Activated CD4-positive, alpha-beta T cell treated with anti-CD3 and anti-CD28 coated beads, Interleukin-10, Interleukin-2, amounts not matched to agents 100 ng/mL and 50 ng/mL, durations not matched to agents 16 hours and 8 hours (primary cell): Measurements from ENCODE around the gene HYDIN.
"Not testable (repeated sequence)": the region's sequence is repeated elsewhere in the genome, so short reads cannot be mapped to it uniquely, and the experiment has no call there.

Experiments
- DNase-seq: peaks from one replicate; pipeline ENCODE4 v3.0.0-alpha.2; 2020

Gene HYDIN

DNA sequence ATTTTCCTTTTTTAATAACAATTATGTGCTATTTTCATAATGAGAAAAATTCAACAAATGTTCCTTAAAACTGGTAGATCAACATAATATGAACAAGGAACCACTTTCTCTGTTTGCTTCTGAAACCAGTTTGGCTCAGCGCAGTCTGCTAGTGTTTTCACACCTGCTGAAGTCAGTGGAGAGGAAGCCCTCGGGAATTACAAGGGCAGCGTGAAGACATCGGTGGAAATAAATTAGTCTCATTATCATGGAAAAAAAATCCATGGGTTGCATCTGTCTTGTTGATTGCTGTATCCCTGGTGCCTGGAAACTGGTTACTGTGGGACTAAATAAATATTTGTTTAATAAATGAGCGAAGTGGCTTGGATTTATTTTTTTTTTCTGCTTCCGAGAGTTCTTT is 245.8 kb downstream of the HYDIN start:
- DNase-seq: not testable (repeated sequence)

GRCh38 chr16:70968332-70968731 is 262.2 kb downstream of the HYDIN start:
- not testable (repeated sequence) for DNase-seq

- not testable (repeated sequence) for DNase-seq
Measured at GRCh38 chr16:70960169-70960568, 270.4 kb downstream of the HYDIN start.

GRCh38 chr16:70954922-70955321 is 275.6 kb downstream of the HYDIN start:
- not testable (repeated sequence) for DNase-seq

DNA sequence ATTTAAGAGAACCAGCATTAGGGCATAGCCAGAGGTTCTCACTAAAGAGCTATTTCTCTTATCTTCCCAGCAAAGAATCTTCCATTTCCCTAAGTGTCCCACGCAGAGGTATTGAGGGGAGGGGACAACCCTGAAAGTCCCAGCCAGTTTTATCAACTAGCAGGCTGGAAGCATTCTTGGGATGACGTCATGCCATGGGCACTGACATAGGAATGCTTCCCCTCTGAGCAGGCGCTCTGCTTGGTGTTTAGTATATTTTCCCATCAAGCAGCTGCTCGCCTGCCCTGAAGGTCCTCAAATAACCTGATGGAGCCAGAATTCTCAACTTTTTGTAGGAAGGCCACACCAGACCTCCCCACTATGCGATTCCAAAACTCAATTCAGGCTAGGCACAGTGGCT is 276.7 kb downstream of the HYDIN start:
- DNase-seq: not testable (repeated sequence)

DNA sequence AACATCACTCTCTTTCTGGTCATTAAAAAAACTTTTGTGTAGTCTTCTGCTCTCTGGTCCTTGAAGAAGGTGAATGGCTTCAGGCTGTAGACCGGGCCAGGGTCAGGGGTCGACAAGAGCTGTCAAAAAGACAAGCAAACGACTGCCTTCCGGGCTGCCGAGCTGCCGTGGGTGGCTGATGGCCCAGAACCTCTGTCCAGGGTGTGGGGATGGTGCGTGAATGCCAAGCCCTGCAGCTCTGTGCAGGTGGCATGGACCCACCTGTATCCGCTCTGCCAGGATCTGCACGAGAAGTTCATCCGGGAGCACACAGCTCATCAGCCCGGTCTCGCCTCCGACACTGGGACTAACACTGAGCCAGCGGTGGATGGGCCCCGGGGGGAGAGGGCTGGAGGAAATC is 287.0 kb downstream of the HYDIN start:
- not testable (repeated sequence) for DNase-seq

DNA sequence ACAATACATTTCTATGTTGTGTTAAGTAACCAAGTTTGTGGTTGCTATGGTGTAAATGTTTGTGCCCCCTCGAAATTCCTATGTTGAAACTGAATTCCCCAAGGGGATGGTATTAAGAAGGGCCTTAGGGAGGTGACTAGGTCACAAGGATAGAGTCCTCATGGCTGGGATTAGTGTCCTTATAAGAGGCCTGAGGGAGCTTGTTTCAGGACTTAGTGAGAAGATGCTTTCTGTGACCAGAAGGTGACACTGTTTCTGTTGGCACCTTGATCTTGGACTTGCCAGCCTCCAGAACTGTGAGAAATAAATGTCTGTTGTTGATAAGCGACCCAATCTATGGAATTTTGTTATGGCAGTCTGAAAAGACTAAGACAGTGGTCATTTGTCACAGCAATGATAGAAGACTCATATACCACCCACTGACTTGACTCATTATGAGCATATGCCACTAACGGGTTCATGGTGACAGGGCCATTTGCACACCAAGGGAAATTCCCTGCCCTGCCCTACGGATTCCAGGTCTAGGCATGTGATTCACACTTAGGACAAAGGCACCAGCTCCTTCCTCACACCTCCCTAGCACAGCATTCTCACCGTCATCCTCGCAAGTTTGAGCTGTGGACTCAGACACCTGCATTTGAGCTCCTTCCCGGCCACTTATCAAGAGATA is 290.7 kb downstream of the HYDIN start:
- DNase-seq: not testable (repeated sequence)

DNA sequence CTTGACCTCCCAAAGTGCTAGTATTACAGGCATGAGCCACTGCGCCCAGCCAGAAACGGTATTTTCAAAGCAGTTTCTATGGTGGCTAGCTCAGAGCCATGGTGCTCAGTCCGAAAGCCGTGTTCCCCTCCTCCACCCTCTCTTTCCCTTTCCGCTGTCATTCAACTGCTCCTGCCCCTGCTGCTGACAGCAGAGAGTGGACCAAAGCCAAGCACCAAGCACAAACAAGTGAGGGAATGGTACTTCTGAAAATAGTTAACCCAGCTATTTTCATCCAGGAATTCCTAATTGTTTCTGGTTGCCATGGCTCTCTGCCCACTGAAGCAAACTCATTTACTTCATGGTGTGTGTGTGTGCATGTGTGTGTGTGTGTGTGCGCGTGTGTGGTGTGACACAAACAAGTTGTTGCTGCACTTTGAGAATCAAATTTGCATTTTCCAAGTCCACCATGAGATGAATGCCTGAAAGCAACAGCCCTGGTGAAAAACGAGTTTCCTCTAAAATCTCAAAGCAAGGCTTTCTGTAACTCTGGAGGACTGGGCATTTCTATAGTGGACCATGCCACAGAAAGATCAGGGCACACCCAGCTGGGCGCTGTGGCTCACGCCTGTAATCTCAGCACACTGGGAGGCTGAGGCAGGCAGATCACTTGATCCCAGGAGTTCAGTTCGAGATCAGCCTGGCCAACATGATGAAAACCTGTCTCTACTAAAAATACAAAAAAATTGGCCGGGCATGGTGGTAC is 293.6 kb downstream of the HYDIN start:
- DNase-seq: not testable (repeated sequence)

GRCh38 chr16:70935325-70935724 is 295.2 kb downstream of the HYDIN start:
- not testable (repeated sequence) for DNase-seq

- not testable (repeated sequence) for DNase-seq
Measured at GRCh38 chr16:70933746-70934145, 296.8 kb downstream of the HYDIN start.

GRCh38 chr16:70930757-70931156 is 299.8 kb downstream of the HYDIN start:
- not testable (repeated sequence) for DNase-seq

- not testable (repeated sequence) for DNase-seq
Measured at GRCh38 chr16:70922164-70922563, 308.4 kb downstream of the HYDIN start.

DNA sequence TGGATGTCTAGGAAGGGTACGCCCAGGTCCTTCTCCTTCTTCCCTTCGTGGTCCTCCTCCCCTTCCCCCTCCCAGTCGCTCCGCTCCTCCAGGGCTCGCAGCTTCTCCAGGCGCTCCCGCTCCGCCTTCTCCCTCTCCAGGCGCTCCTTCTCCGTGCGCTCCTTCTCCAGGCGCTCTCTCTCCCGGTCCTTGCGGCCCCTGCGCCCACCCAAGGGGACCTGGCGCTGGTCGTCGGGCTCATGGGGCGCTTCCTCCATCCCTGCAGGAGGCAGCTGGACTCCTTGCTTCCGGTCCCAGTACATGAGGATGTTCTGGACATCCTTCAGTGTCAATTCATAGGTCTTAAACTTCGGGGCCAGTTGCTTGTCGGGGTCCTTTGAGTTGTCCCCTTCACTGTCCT is 309.9 kb downstream of the HYDIN start:
- DNase-seq: not testable (repeated sequence)

DNA sequence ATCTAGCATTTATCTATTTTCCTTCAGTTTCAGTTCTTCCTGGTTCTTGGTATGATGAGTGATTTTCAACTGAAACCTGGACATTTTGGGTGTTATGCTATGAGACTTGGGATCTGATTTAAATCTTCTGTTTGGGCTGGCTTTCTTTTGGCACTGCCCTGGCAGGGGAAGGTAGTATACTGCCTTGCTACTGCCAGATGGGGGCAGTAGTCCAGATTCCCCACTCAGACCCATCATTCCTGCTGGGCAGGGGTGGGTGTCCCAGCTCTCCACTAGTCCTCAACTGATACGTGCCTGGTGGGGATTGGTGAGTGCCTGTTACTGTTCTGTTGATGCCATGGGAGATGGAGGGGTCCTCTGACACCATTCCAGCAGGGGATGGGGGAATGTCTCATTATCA is 342.3 kb downstream of the HYDIN start:
- not testable (repeated sequence) for DNase-seq

DNA sequence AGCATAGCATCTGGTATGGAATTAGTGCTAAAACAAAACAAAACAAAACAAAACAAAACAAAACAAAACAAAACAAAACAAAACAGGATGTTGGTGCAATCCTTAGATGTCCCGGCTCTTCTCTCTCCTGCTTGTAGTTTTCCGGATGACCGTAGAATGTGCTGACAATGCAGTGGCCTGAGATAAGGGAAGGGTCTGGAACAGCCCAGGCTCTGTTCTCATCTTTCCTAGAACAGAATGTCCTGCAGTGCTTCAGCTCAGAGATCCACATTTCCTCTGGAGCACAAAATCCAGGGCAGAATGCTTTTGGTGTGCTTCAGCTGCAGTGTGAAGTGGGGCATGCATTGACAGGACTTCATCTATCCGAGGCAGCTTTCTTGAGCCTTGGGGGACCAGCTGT is 345.9 kb downstream of the HYDIN start:
- DNase-seq: not testable (repeated sequence)

DNA sequence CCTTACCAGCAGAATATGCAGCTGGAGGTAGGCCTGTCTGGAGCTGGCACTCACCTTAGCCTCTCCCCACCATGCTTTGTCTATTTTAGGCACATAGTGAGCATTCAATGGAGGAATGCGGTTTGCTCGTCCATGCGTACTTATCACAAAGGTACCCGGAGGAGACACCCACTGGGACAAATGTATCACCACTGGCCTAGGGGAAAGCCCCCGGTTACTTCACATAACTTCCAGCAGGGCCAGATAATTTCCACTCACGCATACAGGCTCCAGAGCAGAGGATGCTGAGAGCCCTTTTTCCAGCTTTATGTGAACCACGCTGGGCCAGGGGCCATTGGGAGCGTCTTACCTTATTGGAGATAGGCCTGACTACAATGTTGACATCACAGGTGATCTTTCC is 348.2 kb downstream of the HYDIN start:
- not testable (repeated sequence) for DNase-seq

GRCh38 chr16:70877895-70878294 is 352.6 kb downstream of the HYDIN start:
- not testable (repeated sequence) for DNase-seq

GRCh38 chr16:70876442-70876841 is 354.1 kb downstream of the HYDIN start:
- not testable (repeated sequence) for DNase-seq

- DNase-seq: not testable (repeated sequence)
Measured at GRCh38 chr16:70864698-70865097, 365.8 kb downstream of the HYDIN start.

GRCh38 chr16:70861996-70862395 is 368.5 kb downstream of the HYDIN start:
- not testable (repeated sequence) for DNase-seq

DNA sequence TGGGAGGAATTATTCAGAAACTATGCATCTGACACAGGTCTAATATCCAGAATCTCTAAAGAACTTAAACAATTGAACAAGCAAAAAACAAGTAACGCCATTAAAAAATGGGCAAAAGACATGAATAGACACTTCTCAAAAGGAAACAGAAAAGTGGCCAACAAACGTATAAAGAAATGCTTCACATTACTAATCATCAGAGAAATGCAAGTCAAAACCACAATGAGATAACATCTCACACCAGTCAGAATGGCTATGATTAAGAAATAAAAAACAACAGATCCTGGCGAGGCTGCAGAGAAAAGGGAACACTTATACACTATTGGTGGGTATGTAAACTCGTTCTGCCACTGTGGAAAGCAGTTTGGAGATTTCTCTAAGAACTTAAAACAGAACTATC is 379.2 kb downstream of the HYDIN start:
- peak; percentile 2 for DNase-seq

GRCh38 chr16:70823498-70824118 is 406.9 kb downstream of the HYDIN start:
- DNase-seq: not testable (repeated sequence)

GRCh38 chr16:70822734-70823133 is 407.8 kb downstream of the HYDIN start:
- DNase-seq: not testable (repeated sequence)

- not testable (repeated sequence) for DNase-seq
Measured at GRCh38 chr16:70818088-70818487, 412.4 kb downstream of the HYDIN start.
